ENCODE results near the gene CRYBG2.
A peak's percentile ranks its signal among the peaks of the same experiment; 100 is the strongest.

The CRYBG2 gene

GRCh38 chr1:26353976-26354820, at the start of gene CRYBG2:
Gene CRYBG2, minus strand, starts transcription at chr1:26354130. Its CDS starts 7,473 bp downstream, at chr1:26346657.
- no peak within 1 kb of the TSS for H3K4me3 ChIP-seq (ENCODE audit: low read depth, low read length)
- TF ChIP-seq CTCF (IDR thresholded peaks at IDR 0.05; ENCODE audit: low read depth, low read length) = no peak

GRCh38 chr1:26403656-26404055, 49.7 kb upstream of the CRYBG2 start:
- TF ChIP-seq CTCF (IDR thresholded peaks at IDR 0.05; ENCODE audit: low read depth, low read length) = no peak
- H3K4me3 ChIP-seq (ENCODE audit: low read depth, low read length) = no peak overlapping the region

GRCh38 chr1:26401891-26402290, 48.0 kb upstream of the CRYBG2 start:
- no peak for TF ChIP-seq CTCF (IDR thresholded peaks at IDR 0.05; ENCODE audit: low read depth, low read length)

GRCh38 chr1:26399034-26399433, 45.1 kb upstream of the CRYBG2 start:
- no peak overlapping the region for H3K4me3 ChIP-seq (ENCODE audit: low read depth, low read length)
- no peak for TF ChIP-seq CTCF (IDR thresholded peaks at IDR 0.05; ENCODE audit: low read depth, low read length)

More at GRCh38 chr1:26401891-26402290, 48.0 kb upstream of the CRYBG2 start:
- H3K4me3 ChIP-seq (ENCODE audit: low read depth, low read length) = no peak overlapping the region

GRCh38 chr1:26395754-26396153, 41.8 kb upstream of the CRYBG2 start:
- no peak for TF ChIP-seq CTCF (IDR thresholded peaks at IDR 0.05; ENCODE audit: low read depth, low read length)
- no peak overlapping the region for H3K4me3 ChIP-seq (ENCODE audit: low read depth, low read length)

GRCh38 chr1:26391450-26391849, 37.5 kb upstream of the CRYBG2 start:
- TF ChIP-seq CTCF (IDR thresholded peaks at IDR 0.05; ENCODE audit: low read depth, low read length) = peak; percentile 96

GRCh38 chr1:26389604-26390247, 35.8 kb upstream of the CRYBG2 start:
- no peak for TF ChIP-seq CTCF (IDR thresholded peaks at IDR 0.05; ENCODE audit: low read depth, low read length)
- H3K4me3 ChIP-seq (ENCODE audit: low read depth, low read length) = no peak overlapping the region

More at GRCh38 chr1:26391450-26391849, 37.5 kb upstream of the CRYBG2 start:
- H3K4me3 ChIP-seq (ENCODE audit: low read depth, low read length) = no peak overlapping the region

All from WI38 (cell line).